ENCODE measurements around the gene MADD. TPM values are rescaled to one million over a fixed set of nuclear protein-coding genes. Genes with fewer than 3 reads are reported as not detected.

The MADD gene
- total RNA-seq, 1 donor from 2014 or later = 24.7 TPM

DNA sequence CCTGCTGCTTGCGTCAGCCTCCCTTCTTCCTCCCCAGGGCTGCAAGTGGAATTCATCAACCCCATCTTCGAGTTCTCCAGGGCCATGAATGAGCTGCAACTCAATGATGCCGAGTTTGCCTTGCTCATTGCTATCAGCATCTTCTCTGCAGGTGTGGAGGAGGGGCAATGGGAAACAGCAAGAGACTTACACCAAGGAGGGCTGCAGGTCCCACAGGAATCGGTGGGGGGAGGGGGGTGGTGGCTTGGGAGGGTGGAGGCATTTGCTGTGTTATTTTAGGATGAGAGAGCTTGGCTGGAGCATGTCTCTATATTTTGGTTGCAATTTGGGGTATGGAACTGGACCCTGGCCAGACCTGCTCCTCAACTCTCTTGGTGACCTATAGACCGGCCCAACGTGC lies 2.1 kb upstream of the MADD start:
- no peak overlapping the region for H3K4me3 ChIP-seq (ENCODE audit: low read depth, low read length)
- TF ChIP-seq, protein P1, sequence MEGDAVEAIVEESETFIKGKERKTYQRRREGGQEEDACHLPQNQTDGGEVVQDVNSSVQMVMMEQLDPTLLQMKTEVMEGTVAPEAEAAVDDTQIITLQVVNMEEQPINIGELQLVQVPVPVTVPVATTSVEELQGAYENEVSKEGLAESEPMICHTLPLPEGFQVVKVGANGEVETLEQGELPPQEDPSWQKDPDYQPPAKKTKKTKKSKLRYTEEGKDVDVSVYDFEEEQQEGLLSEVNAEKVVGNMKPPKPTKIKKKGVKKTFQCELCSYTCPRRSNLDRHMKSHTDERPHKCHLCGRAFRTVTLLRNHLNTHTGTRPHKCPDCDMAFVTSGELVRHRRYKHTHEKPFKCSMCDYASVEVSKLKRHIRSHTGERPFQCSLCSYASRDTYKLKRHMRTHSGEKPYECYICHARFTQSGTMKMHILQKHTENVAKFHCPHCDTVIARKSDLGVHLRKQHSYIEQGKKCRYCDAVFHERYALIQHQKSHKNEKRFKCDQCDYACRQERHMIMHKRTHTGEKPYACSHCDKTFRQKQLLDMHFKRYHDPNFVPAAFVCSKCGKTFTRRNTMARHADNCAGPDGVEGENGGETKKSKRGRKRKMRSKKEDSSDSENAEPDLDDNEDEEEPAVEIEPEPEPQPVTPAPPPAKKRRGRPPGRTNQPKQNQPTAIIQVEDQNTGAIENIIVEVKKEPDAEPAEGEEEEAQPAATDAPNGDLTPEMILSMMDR (conservative IDR thresholded peaks at IDR 0.05; ENCODE audit: low read depth, low read length) = no peak
- no peak for DNase-seq (ENCODE audit: low read depth)

DNA sequence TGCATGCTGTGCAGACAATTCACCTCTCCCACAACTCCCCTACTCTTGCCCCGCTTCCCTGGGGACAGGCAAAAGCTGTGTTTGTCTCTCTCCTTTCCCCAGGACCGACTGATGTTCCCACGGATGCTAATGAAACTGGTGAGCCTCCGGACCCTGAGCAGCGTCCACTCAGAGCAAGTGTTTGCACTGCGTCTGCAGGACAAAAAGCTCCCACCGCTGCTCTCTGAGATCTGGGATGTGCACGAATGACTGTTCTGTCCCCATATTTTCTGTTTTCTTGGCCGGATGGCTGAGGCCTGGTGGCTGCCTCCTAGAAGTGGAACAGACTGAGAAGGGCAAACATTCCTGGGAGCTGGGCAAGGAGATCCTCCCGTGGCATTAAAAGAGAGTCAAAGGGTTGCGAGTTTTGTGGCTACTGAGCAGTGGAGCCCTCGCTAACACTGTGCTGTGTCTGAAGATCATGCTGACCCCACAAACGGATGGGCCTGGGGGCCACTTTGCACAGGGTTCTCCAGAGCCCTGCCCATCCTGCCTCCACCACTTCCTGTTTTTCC lies 1.4 kb upstream of the MADD start:
- no peak overlapping the region for H3K4me3 ChIP-seq (ENCODE audit: low read depth, low read length)
- TF ChIP-seq, protein P1 (conservative IDR thresholded peaks at IDR 0.05; ENCODE audit: low read depth, low read length) = no peak
- no peak for DNase-seq (ENCODE audit: low read depth)

DNA sequence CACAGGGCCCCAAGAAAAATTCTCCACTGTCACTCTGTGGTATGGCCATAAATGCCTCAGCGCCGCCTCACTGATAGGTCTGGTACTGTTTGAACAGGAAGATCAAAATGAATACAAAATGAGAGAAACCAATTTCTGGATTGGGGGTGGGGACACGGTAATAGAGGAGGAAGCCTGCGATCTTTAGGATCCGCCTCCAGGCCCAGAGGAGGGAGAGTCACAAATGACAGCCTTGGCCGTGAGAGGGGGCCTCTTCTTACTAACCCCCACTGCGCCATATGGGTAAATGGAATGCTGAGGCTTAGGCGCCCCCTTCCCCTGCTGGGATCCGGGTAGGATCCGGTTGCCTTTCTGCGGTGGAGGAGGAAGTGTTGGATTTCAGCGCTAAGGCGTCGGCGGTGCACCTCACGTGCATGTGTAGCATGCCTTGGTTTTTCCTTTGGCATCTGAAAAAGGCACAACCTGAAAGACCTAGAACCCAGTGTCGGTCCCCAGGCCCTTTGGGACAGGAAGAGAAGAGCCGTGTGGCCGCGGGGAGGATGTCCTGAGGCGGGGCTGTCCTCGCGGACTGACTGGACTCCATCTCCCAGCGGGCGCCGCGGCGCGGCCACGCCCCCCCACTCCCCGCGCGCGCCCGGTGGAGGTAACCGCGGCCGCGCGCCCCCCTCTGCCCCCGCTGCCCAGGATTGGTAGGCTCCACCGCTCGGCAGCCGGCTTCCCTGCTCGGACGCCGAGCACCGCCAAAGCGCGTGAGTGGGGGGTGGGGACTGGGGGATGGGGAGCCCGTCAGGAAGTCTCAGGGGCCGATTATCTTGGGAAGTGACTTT lies 718 bp upstream of the MADD start:
- TF ChIP-seq, protein P1 (conservative IDR thresholded peaks at IDR 0.05; ENCODE audit: low read depth, low read length) = no peak
- no peak for DNase-seq (ENCODE audit: low read depth)
- peak overlapping the region; percentile 81 for H3K4me3 ChIP-seq (ENCODE audit: low read depth, low read length)

DNA sequence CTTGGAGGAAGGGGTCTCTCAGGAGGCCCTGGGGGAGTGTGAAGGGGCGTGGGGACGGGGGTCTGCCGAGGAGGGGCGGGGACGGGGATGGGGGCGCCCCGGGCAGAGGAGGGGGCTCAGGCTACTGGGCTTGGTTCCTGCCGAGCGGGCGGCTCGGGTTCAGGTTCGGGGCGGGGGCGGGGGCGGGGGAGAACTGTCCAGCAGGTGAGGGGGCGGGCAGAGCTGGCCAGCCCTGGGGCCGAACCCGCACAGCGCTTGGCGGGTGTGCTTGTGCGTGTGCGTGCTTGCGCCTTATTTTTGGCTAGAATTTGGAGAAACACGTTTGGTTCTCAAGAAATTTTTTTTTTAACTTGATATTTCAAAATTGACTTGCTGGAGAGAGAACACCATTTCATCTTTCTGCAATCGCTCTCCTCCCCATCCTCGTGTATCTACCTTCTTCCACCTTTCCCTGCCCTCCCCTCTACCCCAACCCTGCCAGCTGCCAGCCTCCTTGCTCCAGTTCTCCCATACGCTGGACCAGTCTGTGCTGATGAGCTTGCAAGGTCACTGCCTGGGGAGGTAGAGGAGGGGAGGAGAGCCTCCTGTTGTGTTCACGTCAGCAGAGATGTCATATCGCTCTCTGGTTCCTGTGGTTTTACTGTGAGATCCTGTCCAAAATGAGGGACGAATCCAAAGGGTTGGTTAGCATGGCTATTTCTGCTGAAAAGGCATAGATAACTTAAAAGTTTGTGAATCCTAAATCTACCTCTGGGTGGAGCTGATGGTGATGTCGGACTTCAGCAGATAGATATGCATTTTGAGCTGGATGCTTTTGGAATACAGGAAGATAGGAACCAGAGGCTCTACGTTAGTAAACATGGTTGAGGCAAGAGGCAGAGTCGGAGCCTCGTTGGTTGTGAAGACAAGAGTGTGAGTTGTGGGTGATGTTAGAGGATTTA lies 668 bp downstream of the MADD start:
- DNase-seq (ENCODE audit: low read depth) = no peak
- TF ChIP-seq, protein P1 (conservative IDR thresholded peaks at IDR 0.05; ENCODE audit: low read depth, low read length) = no peak
- peak overlapping the region; percentile 81 for H3K4me3 ChIP-seq (ENCODE audit: low read depth, low read length)

DNA sequence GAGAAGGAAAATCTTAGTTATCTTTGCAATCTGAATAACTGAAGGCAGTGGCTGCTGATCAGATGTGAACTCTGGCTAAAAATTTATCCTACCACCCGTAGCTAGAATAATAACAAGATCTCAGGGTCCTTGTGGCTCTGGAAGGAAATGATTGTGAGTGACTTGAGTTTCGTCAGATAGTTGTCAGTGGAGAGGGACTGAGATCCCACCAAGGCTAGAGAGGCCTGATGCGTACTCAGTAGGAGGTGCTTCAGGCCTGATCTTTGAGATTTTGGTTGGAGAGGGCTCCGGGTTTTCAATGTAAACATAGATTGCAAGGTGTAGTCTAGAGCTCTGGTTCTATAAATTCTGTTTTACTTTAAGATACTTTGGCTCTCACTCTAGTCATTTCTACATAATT lies 1.4 kb downstream of the MADD start:
- TF ChIP-seq, protein P1 (conservative IDR thresholded peaks at IDR 0.05; ENCODE audit: low read depth, low read length) = no peak
- DNase-seq (ENCODE audit: low read depth) = no peak
- no peak overlapping the region for H3K4me3 ChIP-seq (ENCODE audit: low read depth, low read length)

DNA sequence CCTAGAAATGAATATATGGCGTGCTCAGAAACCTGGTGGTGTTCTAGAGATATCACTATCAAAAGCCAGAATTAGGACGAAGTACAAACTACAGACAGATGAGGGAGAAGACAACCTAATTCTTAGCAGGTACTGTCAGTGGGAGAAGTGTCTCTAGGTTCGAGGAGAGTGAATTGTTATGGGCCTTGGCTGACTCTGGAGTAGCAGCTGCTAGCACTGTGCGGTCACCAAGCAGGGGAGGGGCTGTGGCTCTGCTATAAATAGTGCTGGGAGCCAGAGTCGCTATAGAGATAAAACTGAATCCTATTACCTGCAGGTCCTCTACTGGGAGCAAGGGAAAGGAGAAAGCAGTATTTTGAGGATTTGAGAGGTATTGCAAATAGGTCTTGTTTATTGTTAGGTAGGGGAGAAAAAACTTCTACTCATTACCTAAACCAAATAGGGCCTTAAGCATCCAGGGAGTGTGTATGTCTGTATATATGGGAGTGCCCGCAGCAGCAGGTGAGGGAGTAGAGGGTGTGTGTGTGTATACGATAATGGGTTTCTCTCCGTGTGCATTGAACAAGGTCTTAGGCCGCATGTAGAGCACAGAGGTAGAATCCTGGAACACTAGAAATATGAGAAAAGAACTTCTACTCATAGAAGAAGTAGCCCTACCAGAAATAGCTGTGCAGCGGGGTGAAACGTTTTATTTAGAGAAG lies 2.2 kb downstream of the MADD start:
- no peak overlapping the region for H3K4me3 ChIP-seq (ENCODE audit: low read depth, low read length)
- TF ChIP-seq, protein P1 (conservative IDR thresholded peaks at IDR 0.05; ENCODE audit: low read depth, low read length) = no peak
- DNase-seq (ENCODE audit: low read depth) = no peak
